DMS 273 treated with DMSO at 0.1 percent for 48 hours (cell line): ENCODE data around the gene ARID3A.

ENCODE experiments used
- DNase-seq: peaks from one replicate; lab custom pipeline; 2025; lab: John Stamatoyannopoulos, UW

Gene ARID3A

GRCh38 chr19:963486-963951 is 37.7 kb downstream of the ARID3A start:
- no peak for DNase-seq

DNA sequence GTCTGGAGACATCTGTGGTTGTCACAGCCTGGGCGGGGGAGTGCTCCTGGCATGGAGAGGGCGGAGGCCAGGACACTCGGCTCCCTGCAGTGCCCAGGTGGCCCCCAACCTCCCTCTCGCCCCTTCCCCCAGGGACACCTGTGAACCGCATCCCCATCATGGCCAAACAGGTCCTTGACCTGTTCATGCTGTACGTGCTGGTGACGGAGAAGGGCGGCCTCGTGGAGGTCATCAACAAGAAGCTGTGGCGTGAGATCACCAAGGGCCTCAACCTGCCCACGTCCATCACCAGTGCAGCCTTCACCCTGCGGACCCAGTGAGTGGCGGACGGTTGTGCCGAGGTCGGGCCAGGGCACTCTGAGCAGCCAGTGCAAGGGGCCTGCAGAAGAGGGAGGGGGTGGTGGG is 38.3 kb downstream of the ARID3A start:
- DNase-seq, result no peak

- DNase-seq, result no peak
Measured at GRCh38 chr19:964761-965694, 39.2 kb downstream of the ARID3A start.

- no peak for DNase-seq
Measured at GRCh38 chr19:966485-967088, 40.8 kb downstream of the ARID3A start.

DNA sequence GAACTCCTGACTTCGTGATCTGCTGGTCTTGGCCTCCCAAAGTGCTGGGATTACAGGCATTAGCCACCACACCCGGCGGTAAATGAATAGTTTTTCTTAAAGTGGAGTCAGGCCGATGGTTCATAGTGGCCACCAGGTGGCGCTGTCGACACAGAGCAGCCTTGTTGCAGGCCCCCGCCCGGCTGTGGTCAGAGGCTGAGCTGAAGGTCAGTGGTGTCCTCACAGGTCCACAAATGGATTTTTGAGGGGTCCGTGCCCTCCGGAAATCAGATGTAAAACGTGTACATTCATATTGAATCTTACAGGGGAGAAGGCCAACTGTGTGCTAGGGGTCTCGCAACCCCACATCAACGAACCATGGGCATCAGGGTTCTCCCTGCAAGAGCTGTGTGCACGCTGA is 44.9 kb downstream of the ARID3A start:
- no peak for DNase-seq

- no peak for DNase-seq
Measured at GRCh38 chr19:971795-972194, 46.0 kb downstream of the ARID3A start.

DNA sequence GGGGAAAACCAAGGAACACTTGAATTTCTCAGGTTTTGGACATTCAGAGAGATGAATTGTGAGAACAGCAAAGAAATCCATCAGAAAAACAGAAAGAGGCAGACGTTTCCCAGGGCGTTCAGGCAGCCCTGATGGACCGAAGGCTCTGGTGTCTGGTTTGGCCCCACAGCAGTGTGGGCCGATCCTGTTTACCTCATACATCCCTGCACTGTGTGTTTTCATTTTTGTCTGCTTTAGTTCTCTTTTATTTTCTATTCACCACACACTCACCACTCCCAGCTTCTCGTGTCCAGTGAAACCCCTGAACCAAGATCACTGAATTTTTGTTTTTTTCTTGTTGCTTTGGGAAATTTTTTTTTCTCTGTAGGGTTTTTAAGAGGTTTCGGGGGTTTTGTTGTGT is 46.4 kb downstream of the ARID3A start:
- no peak for DNase-seq

DNA sequence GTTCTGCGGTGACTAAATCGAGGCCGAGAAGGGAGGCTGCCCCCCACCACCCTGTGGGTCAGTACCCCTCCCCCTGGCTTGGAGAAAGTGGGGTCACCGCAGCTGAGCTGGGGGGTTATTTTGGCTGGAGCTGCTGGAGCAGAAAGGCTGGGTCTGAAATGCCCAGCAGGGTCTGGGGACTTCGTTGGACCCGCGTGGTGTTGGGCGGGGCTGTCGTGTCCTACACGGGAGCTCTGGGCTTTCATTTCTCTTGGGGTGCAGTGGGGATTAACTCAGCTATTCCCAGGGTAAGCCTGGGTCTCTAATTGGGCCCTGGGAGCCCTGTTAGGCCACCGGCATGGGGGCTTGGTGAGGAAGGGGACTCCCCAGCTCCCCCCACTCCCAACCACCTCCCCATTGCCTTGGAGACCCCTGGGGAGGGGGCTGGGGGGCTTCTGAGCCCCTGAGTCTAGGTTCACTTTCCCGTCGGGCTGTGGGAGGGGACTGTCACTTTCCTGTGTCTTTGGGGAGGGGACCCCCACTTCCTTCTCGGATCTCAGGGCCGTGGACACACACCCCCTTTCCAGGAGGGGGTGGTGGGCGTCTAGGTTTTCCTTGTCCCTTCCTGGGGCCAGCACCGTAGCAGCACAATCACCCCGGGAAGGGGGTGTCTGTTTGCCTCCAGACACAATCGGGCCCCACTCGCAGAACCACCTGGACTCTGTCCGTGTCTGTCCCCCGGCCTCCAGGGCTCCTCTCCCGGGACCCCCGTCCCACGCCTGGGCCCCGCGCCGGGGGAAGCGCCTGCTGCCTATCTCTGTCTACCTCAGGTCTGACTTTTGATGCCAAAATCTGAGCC is 48.1 kb downstream of the ARID3A start:
- no peak for DNase-seq

GRCh38 chr19:974564-975257 is 48.9 kb downstream of the ARID3A start:
- no peak for DNase-seq

DNA sequence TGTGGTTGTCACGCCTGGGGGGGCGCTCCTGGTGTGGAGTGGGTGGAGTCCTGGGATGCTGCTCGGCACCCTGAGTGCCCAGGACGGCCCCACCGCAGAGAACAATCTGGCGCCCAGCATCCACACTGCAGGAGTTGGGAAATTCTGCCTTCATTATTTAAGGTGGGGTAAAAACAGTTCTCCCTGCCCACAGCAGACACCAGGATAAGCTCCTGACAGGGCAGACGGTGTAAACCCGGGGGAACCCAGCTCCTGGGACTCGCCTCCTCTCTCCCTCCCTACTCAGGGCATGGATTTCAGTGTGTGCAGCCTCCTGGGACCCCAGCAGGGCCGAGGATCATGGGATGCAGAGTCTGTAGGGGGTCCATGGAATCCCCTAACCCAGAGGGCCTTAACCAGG is 50.6 kb downstream of the ARID3A start:
- DNase-seq, result no peak

GRCh38 chr19:977058-977464 is 51.2 kb downstream of the ARID3A start:
- DNase-seq, result no peak

DNA sequence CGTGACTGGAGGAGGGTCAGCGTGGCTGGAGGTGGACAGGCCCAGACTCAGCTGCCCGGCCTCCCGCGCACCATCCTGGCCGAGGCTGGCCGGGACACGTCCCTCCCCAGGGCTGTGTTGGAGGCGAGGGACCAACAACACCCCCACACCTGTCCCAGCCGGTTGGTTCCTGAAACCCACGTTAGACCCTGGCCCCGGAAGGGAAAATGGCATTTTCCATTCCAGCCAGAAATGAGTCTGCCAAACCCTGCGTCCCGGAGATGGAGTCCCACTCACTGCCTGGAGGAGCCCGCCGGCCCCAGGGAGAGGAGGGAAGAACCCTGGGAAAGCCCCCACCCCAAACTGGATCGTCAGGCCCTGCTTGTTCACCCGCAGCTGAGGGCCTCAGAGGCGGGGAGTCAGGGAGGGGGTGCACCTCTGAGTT is 53.5 kb downstream of the ARID3A start:
- DNase-seq, result no peak

DNA sequence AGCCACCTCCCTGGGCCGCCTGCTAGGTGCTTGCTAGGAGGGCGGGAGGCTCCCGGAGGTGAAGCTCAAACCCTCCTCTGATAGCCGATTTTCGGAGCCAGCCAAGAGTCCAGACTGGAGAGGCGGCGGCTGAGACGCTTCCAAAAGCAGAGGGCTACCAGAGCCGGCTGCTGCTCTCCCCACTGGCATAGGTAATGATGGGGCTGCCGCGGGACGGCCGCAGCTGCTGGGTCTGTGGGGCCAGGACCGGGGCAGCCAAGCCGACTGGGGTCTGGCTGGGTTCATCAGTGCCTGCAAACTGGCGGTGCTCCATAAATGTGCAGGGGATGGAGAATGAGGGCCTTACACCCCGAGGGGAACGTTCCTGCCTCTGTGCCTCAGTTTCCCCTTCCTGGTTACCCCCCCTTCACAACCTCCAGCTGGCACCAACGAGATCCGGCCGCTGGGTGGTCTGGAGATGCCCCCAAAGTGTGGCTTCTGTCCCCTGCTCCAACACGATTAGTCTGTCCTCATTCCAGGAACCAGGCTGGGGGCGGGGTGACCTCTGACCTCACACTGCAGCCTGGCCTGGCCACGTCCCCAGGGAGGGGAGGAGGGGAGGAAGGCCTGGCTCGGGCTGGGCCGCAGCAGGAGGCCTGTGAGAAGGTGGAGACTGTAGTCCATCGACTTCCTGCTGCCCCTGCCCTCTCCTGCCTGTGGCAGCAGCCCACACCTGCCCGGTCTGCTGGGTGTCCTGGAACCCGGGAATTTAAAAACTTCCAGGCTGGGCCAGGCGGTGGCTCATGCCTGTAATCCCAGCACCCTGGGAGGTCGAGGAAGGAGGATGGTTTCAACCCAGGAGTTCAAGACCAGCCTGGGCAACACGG is 54.5 kb downstream of the ARID3A start:
- DNase-seq, result no peak

DNA sequence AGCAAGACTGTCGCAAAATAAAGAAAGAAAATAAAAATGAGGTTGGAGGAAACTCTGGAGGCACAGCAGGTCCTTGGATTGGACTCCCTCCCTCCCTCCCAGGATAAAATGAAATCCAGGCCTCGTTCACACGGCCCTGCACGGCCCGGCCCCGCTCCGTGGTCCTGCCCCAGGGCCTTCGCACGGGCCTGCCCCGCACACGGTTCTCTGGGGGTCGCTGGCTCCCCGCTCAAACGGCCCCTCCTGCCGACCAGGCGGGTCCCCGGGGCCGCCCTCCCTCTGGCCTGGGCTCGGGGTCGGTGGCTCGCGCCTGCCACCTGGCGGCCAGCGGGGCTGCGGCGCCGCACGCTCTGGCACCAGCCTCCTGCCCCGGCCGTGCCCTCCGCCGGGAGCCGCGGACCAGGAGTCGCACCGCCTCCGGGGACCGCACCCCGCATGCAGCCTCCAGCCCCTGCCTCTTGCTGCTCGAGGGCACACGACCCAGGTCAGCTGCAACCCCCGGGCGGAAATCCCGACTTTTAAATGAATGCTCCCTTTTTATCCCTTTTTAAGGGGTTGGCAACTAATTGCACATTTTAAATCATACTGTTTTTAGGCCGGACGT is 56.8 kb downstream of the ARID3A start:
- peak; percentile 20 for DNase-seq

DNA sequence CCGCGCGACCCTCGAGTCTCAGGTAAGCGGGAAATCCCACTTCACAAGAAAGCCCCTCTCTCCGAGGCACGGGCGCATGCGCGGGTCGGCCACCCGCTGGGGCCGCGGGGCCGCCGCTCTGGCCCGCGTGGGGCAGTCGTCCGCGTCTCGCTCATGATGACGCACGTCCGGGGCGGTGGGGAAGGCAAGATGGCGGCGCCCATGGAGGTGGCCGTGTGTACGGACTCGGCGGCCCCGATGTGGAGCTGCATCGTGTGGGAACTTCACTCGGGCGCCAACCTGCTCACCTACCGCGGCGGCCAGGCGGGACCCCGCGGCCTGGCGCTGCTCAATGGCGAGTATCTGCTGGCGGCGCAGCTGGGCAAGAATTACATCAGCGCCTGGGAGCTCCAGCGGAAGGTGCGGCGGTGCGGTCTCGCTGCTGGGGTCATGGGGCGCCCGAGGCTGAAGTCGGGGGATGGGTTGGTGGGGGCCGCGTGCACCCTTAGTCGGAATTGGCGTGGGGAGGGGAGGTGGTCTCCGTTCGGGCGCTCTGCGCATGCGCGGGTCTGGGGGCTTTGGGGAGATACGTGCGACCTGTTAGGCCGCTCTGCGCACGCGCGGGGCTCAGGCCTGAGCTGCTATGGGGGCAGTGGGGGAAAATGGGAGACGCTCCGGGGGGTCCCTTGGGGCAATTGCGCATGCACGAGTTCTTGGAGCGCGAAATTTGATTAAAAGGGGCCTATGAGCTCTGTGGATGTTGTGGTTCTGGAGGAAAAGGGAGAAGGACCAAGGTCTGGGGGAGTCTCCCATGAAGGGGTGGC is 58.5 kb downstream of the ARID3A start, which contains the start of gene WDR18:
Gene WDR18 (plus strand): TSS at position 181 of the 803 bp plus-strand sequence. CDS start 9 bp downstream, at position 190.
- peak; percentile 60 for DNase-seq

GRCh38 chr19:986083-986482 is 60.2 kb downstream of the ARID3A start:
- no peak for DNase-seq

GRCh38 chr19:988081-988480 is 62.2 kb downstream of the ARID3A start:
- DNase-seq, result no peak

DNA sequence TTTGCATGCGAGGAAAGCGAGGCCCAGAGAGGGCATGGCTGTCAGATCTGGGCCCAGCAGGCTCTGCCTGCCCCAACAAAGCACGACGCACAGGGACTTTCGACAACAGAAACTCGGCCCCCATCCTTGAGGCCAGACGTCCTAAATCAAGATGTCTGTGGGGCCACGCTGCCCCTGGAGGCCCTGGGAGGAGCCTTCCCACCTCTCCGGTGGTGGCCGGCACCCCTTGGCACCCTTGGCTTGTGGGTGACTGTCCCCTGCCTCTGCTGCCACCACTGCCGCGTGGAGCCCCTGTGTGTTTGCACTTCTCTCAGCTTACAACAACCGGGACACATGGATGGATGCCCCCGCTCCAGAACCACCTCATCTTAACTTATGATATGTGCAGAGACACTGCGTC is 62.7 kb downstream of the ARID3A start:
- DNase-seq, result no peak

- DNase-seq, result no peak
Measured at GRCh38 chr19:989381-990081, 63.7 kb downstream of the ARID3A start.
